NCI-H460 (cell line): ENCODE results near the gene COG5. TPM values are rescaled to one million over a fixed set of nuclear protein-coding genes. Genes with fewer than 3 reads are reported as not detected.
"Not testable (repeated sequence)": the region's sequence is repeated elsewhere in the genome, so short reads cannot be mapped to it uniquely, and the experiment has no call there.

Experiments
- DNase-seq: peaks from one replicate; pipeline ENCODE4 v3.0.0-alpha.2; 2016; ENCODE audit warnings: low read depth; ENCODE audit errors: extremely low read depth
- small RNA-seq, 2 experiments: library from RNA; depleted of rRNA; stranded (forward); fragments of <200 nt; gene quantifications; one replicate each; pipeline ENCODE3, GENCODE V24; 2014
- total RNA-seq: library from RNA; depleted of rRNA; stranded (reverse); fragments of >200 nt; shearing (Covaris generic); gene quantifications from 2 replicates; pipeline ENCODE4 v1.2.3, GENCODE V29; 2014; rRNA removed

Gene COG5
- total RNA-seq, 1 experiment from 2014 or later: 70.0 TPM

DNA sequence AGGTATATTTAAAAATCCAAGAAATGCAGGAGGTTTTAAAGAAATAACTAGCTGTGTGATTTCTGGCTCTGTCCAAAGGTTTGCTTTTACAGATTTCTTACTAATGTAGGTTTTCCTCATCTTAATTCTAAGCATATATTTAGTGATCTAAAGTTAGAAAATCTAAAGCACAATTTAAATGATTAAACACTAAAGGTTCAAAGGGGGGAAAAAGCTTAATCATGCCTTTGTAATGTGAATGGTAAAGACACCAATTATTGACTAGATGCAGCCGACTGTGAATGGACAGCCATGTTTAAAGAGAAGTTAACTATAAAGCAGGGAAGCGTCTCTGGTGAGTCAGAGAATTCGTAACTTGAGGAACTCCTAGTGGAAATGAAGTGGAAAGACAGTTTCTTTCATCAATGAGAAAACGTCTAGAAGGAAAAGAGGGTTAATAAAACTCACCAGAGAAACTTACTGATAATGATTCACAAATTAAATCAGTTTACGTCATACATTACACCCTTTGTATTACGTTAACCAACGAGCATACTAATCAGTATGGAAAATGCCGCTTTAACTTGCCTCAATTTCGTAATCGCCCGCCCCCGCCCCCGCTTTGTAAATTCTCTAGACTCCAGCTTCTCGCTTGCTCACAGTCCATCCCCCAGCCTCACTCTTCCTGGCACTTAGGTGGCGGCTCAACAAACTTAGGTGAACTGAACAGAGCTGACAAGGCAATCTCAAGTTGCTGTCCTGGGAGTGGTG is 396.1 kb downstream of the COG5 start:
- peak; percentile 79 for DNase-seq

DNA sequence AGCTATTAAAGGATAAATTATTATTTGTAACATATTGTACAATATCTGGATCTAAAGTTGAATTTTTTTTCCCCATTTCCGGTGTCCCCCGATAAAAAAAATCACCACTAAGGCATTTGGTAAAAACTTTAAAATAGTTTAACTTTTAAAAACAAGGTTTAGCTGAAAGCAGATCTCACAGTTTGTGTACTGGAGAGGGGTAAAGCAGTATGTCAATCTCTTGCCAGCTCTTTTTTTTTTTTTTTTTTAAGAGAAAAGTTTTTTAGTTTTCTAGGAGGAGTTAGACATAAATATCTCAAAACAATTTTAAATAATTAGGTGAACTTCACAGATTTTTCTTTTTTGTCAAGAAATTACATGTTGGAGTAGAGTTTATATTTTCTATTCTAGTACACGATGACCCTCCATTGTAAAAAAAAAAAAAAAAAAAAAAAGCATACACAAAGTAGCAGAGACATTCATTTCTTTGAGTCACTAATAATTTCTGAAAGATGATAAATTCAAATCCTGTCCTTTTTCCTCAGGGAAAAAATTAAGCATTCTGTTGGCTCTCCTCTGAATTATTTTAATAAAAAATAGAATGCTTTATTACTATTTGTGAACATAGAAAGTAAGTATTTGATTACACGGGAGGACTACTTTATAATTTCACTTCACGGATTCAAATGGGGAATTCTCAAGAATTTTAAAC is 396.8 kb downstream of the COG5 start:
- no peak for DNase-seq

DNA sequence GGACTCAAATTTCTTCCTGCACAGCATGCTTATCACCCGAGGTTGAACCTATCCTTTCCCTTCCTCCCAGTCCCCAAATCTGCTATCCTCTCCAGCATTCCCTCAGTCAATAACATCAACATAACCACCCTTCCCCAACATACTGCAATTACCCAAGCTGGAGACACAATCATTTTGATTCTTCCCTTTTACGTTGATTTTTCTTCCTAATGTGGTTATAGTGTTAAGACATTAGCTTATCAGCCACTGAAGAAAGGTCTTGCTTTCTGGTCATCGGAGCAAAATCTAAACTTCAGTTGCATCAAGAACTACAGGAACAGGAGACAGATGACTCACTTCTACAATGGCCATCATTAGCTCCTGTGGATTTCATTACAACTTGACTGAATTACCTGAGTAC is 398.4 kb downstream of the COG5 start:
- DNase-seq: no peak

DNA sequence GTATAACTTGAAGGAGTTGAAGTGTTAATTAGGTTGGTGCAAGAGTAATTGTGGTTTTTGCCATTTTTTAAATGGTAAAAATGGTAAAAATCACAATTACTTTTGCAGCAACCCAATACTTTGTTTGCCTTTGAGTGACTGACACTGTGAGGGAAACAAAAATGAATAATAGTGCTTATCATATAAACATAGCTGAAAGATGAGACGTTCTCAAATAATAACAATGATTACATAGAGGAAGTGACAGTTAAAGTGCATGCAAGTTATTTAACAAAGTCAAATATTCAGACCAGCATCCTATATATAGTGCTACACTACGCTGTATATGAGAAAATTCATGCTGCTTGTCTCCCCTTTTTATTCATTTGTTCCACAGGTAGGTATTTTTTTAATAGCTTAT is 399.6 kb downstream of the COG5 start:
- no peak for DNase-seq

DNA sequence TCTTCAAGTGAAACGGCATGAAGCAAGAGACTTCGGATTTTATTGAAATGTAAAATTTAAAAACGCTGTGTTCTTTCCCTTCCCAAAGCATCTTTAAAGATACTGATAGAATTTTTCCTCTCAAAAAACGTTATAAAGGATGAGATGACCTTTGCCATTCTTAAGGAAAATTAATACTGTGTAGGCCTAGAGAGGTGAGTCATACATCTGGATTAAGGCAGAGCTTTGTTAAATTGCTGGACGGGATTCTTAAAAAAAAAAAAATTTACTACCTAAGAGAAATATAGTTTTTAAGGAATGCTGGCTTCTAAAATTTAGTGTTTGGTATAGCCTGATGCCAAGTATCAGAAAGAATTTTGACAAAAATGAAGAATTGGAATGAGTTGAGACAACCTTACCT is 401.2 kb downstream of the COG5 start:
- DNase-seq: no peak

DNA sequence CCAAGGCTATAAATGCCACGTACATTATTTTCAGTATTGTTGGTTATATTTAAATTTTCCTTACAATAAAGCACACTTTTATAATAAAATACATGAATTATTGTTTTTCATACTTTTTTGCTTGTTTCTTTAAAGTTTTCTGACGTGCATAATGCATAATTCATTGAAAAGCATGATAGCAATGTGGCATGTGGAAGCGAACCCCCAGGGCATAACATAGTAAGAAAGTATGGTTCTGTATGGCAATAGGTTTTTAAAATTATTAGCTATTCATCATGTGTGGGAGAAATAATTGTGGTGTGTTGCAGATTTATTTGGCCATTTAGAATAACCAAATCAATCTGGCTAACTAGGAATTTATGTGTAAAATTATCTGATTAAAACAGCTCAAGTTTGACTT is 402.3 kb downstream of the COG5 start:
- no peak for DNase-seq

DNA sequence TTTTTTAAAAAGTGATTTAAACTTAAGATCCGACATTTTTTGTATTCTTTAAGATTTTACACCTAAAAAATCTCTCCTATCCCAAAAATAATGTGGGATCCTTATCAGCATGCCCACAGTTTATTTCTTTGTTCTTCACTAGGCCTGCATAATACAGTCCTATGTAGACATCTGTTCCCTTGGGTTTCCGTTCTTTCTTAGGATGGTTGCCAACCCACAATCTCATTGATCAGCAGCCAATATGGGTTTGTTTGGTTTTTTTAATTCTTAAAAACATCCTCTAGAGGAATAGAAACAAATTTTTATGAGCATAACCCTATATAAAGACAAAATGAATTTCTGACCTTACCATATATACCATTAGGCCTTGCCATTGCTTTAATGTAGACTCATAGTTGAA is 403.3 kb downstream of the COG5 start:
- DNase-seq: no peak

DNA sequence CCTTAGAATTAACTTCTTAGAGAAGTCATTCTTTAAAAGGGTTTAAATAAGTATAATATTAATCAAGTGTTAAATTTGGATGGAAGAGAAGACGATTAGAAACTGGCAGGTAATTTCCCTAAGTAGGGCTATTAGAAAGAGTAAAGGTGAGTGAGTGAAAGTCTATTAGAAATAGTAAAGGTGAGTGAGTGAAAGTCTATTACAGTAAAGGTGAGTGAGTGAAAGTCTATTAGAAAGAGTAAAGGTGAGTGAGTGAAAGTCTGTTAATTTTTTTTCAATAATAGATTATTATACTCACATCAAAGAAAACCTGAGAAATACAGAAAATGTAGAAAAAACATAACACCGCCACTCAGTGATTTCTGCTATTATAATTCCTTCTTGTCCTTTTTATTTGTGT is 405.7 kb downstream of the COG5 start:
- DNase-seq: no peak

DNA sequence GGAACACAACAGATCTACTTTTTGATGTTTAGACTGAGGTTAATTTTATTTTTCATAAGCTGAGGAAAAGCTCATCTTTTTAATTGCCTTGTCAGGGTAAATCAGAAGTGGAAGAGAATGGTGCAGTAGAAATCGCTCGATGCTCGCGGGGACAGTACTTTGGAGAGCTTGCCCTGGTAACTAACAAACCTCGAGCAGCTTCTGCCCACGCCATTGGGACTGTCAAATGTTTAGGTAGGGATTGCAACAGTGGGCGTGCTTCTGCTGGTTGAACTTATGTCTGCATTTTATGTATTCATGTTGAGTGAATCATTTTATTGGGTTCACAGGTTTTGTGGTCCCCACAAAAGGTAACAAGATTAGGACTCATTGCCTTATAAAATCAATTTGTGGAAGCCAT is 406.6 kb downstream of the COG5 start:
- no peak for DNase-seq

DNA sequence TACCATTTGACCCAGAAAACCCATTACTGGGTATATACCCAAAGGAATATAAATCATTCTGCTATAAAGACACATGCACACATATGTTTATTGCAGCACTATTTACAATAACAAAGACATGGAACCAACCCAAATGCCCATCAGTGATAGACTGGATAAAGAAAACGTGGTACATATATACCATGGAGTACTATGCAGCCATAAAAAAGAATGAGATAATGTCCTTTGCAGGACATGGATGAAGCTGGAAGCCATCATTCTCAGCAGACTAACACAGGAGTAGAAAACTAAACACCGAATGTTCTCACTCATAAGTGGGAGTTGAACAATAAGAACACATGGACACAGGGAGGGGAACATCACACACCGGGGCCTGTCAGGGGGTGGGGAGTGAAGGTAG is 408.0 kb downstream of the COG5 start:
- DNase-seq: not testable (repeated sequence)

DNA sequence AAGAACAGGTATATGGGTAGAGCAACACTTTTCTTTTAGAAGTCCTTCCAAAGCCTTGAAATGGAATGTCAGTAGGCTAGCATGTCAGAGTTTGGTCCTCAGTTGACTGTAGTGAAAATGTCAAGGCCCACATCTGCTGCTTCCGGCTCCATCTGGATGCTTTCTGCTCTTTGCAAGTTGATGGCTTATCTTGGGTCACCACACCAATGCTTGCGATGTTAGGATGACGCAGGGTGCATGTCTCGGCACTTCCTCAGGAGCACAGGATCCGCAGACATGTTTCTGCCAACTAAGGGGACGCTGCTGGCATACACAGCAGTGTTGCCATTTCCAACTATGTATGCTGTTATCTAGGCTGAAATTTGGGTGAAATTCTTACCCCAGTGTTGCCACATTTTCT is 408.9 kb downstream of the COG5 start:
- no peak for DNase-seq

DNA sequence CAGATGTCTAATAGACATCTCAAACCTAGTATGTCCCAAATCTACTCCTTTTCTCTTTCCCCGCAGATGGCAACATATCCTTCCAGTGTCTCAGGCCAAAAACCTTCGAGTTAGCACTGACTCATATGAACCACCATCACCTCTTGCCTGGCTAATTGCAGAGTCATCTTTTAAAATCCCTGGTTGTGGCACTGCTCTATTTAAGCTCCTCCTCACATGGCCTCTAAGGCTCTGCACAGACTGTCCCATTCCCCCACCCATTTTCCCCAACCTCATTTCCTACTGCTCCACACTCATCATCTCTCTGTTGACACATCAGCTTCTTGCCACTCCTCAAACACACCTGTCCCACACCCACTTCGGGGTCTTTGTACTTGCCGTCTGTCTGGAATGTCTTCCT is 411.7 kb downstream of the COG5 start:
- no peak for DNase-seq

Small RNA genes lying within 50 kb of the gene (small RNA-seq; reads per million reads assigned to genes)
- gene AC002381.1 (0 to 0.02 reads per million in 2 experiments), gene RF01233 (0 reads per million in 2 experiments)

Other genes starting within 250 kb of the COG5 start
- 3.3 and 4.0 TPM in 2 replicates for gene GPR22, start 93.9 kb downstream of the COG5 start, total RNA-seq
- 26.4 and 28.0 TPM in 2 replicates for gene DUS4L, start 51 bp upstream of the COG5 start, total RNA-seq
- gene BCAP29, start 16.3 kb upstream of the COG5 start, total RNA-seq: 58.4 and 67.2 TPM in 2 replicates
- gene SLC26A4, start 96.9 kb upstream of the COG5 start, total RNA-seq: 0.22 and 0.35 TPM in 2 replicates
- 41.1 and 41.4 TPM in 2 replicates for gene CBLL1, start 180.2 kb upstream of the COG5 start, total RNA-seq
- gene SLC26A3, start 239.3 kb upstream of the COG5 start, total RNA-seq: not detected in 2 replicates